Stimulated activated CD4-positive, alpha-beta T cell treated with anti-CD3 and anti-CD28 coated beads, Interleukin-1b, Interleukin-23, amount 100 ng/mL, for 1 hour (primary cell): Measurements from ENCODE around the gene ALMS1.
"Not testable (repeated sequence)": the region's sequence is repeated elsewhere in the genome, so short reads cannot be mapped to it uniquely, and the experiment has no call there.

Experiments used
- DNase-seq, 2 donors: peaks; one replicate each; pipeline ENCODE4 v3.0.0-alpha.2; 2020; ENCODE audit warnings: low read depth in 2 of 2

ALMS1 gene

GRCh38 chr2:73503992-73504570, 118.4 kb downstream of the ALMS1 start:
- no peak for DNase-seq

DNA sequence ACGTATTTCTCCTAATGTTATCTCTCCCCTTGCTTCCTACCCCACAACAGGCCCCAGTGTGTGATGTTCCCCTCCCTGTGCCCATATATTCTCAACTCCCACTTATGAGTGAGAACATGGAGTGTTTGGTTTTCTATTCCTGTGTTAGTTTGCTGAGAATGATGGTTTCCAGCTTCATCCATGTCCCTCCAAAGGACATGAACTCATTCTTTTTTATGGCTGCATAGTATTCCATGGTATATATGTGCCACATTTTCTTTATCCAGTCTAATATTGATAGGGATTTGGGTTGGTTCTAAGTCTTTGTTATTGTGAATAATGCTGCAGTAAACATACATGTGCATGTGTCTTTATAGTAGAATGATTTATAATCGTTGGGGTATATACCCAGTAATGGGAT, 119.2 kb downstream of the ALMS1 start:
- DNase-seq, result not testable (repeated sequence)

- not testable (repeated sequence) for DNase-seq
Measured at GRCh38 chr2:73510470-73510869, 124.8 kb downstream of the ALMS1 start.

- DNase-seq, result no peak
Measured at GRCh38 chr2:73516033-73516432, 130.4 kb downstream of the ALMS1 start.

DNA sequence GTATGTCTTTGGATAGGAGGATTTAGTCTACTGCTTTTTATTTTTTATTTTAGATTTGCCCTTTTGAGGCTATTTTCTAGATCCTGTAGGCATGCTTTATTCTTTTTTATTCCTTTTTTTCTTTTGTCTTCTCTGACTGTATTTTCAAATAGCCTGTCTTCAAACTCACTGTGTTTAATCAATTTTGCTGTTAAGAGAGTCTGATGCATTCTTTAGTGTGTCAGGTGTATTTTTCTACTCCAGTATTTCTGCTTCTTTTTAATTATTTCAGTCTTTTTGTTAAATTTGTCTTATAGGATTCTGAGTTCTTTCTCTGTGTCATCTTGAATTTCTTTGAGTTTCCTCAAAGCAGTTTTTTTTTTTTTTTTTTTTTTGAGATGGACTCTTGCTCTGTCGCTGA, 143.1 kb downstream of the ALMS1 start:
- no peak for DNase-seq

DNA sequence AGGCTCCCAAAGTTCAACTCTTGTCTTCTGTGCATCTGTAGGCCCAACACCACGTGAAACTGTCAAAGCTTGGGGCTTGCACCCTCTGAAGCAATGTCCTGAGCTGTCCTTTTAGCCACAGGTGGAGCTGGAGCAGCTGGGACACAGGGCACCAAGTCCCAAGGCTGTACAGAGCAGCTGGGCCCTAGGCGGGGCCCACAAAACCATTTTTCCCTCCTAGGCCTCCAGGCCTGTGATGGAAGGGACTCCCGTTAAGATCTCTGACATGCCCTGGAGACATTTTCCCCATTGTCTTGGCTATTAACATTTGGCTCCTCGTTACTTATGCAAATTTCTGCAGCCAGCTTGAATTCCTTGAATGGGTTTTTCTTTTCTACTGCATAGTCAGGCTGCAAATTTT, 145.1 kb downstream of the ALMS1 start:
- not testable (repeated sequence) for DNase-seq

DNA sequence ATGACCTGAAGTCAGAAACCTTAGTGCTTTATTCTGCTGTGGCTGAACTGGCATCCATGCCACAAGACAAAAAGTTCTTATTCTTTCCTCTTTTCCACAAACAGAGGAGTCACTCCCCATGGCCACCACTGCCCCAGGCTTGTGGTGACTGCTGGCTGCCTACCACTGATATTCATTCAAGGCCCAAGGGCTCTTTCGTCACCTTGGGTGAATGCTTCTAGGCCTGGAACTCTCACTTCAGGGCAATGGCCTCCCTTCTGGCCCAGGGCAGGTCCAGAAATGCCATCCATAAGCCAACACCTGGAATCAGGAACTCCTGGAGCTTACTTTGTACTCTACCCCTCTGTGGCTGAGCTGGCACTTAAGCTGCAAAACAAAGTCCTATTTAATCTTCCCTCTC, 146.7 kb downstream of the ALMS1 start:
- no peak for DNase-seq

- DNase-seq, result no peak
Measured at GRCh38 chr2:73536133-73536840, 150.7 kb downstream of the ALMS1 start.

DNA sequence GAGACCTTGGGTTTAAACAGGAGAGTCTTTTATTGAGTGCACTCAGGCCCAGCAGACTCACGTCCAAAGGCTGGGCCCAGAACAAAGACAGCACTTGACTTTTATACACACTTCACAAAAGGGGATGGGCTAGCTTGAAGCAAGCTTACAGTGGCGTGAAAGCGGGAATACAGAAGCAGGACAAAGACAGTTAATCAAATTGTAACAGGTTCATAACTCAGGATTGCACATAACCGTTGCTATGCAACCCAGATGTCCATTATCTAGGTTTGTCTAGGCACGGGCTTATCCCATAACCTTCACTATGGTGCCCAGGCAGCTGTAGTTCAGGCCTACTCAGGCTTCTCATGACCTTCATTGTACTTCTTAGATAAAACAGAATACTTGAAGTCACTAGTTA, 175.2 kb downstream of the ALMS1 start:
- not testable (repeated sequence) for DNase-seq

- no peak for DNase-seq
Measured at GRCh38 chr2:73561422-73561821, 175.8 kb downstream of the ALMS1 start.

GRCh38 chr2:73564986-73565385, 179.3 kb downstream of the ALMS1 start:
- DNase-seq, result no peak

GRCh38 chr2:73566288-73566878, 180.7 kb downstream of the ALMS1 start:
- no peak for DNase-seq

GRCh38 chr2:73575261-73575660, 189.6 kb downstream of the ALMS1 start:
- DNase-seq, result no peak

DNA sequence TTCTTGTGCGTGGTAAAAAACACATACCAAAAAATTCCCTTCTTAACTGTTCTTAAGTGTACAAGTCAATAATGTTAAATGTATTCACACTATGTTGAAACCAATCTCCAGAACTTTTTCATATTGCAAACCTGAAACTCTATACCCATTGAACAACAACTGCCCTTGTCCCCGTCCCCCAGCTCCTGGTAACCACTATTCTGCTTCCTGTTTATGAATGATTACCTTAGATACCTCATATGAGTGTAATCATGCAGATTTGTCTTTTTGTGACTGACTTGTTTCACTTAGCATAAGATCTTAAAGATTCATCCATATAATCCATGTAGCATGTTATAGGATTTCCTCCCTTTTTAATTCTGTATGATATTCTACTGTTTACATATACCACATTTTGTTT, 196.7 kb downstream of the ALMS1 start:
- DNase-seq, result no peak

DNA sequence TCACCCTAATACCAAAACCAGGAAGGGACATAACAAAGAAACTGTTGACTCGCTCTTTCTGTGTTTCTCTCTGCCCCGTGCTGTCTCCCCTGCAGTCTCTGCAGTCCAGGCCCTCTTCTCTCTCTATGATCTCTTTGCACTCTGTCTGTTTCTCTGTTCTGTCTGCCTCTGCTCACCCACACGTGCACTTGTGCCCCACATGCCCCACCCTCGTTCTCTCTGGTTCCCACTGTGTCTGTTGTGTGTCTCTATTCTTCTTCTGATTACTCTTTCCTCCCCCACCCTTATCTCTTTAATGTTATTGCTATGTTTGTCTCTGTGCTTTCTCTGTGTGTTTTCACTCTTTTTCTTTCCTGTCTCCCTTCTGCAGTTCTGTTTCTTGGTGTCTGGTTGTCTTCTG, 202.5 kb downstream of the ALMS1 start:
- no peak for DNase-seq

- no peak for DNase-seq
Measured at GRCh38 chr2:73593680-73594079, 208.0 kb downstream of the ALMS1 start.

DNA sequence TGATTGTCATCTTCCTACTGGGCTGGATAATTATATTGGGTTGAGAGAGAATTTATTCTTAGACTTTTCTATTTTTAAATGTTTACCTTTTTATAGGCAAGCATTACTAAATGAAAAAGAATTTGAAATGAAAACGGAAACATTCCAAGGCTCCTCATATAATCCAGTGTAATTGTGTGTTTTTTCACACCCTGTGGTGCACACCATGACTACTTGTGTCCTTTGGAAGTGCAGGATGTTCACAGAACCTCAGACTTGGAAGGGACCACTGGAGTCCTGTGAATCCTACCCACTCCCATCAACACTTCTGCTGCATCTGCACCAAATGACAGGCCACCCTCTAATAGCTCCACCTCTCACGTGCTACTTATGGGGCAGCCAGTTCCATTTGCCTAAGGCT, 208.6 kb downstream of the ALMS1 start:
- DNase-seq, result no peak

- DNase-seq, result no peak
Measured at GRCh38 chr2:73601780-73602179, 216.1 kb downstream of the ALMS1 start.

DNA sequence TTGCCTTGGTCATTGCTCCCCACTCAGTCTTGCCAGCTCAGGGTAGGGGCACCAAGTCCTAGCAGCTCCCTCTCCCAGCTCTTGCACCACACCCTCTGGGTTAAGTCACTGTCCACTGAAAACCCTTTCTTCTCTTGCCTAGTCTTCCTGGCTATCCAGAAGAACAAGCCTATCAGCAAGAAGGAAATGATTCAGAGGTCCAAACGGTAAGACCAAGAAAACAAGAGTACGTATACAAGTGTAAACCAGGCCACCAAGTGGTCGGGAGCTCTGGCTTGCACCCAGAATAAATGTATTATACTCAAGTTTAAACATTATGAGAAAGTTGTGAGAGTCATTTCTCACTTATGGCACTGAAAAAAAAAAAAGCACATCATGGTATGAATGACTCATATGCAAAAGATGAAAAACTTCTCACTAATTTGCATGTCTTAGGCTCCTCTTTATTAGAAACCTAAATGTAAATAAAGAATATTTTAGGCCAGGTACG, 217.5 kb downstream of the ALMS1 start:
- DNase-seq, result not testable (repeated sequence)

GRCh38 chr2:73604589-73604988, 219.0 kb downstream of the ALMS1 start:
- DNase-seq, result not testable (repeated sequence)

DNA sequence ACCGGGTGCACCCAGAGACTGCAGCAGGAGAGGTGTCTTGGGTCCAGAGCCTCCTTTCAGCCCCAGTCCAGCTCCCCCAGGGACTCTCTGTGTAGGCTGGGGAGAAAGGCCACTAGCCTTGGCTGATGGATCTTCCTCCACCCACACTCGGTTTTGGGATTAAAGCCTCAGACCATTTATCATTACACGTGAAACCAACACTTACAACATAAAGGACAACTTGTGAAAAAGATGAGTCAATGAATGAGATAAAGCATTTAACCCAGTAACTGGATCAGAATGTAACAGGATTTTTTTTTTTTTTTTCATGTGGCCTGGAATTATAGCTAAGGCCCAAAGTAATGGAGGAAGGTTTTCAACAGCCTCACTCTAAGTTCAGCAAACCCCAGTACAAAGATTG, 224.5 kb downstream of the ALMS1 start:
- no peak for DNase-seq

- no peak for DNase-seq
Measured at GRCh38 chr2:73611193-73611592, 225.6 kb downstream of the ALMS1 start.

DNA sequence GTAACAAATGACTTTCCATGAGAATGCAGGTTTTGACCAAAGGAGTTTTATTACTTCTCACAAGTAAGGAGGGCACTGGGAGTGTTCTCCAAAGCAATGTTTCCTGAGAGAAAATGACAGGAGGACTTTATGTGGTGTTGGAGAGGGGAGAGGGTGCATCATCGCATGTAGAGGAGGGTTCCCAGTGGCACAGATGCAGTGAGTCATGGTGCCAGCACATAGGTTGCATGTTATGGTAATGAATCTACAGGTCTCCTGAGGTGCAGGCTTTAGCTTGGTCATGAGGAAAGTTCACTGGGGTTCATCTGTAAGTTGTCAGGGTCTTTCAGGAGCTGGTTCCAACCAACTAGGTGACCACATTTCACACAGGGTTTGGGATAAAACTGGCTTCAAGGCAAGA, 226.2 kb downstream of the ALMS1 start:
- DNase-seq, result no peak
